T-helper 2 cell treated with Interferon-gamma antibody and Interleukin-4, amounts not matched to agents 5 μg/mL and 100 μg/mL, for 36 hours (primary cell): ENCODE results near the gene COL4A1.

Experiments used
- DNase-seq: peaks from one replicate; pipeline ENCODE4 v3.0.0; 2021; ENCODE audit warnings: low spot score
- H3K27ac Mint-ChIP-seq: one replicate; pipeline ENCODE4 v1.8.0; 2021; ENCODE audit warnings: mild to moderate bottlenecking, mixed read lengths
- H3K27me3 Mint-ChIP-seq: one replicate; pipeline ENCODE4 v1.8.0; 2021; ENCODE audit warnings: low read depth, mixed read lengths
- H3K36me3 Mint-ChIP-seq: one replicate; pipeline ENCODE4 v1.8.0; 2021; ENCODE audit warnings: low read depth, mixed read lengths
- H3K4me1 Mint-ChIP-seq: one replicate; pipeline ENCODE4 v1.8.0; 2021; ENCODE audit warnings: low read depth, mixed read lengths
- H3K4me3 Mint-ChIP-seq: one replicate; pipeline ENCODE4 v1.8.0; 2022; ENCODE audit warnings: mild to moderate bottlenecking, moderate library complexity, mixed read lengths
- H3K9me3 Mint-ChIP-seq: one replicate; pipeline ENCODE4 v1.8.0; 2021; ENCODE audit warnings: mixed read lengths

Gene COL4A1

GRCh38 chr13:110304256-110304655, 2.7 kb downstream of the COL4A1 start:
- Mint-ChIP-seq H3K36me3 (no peaks in the 10 kb centered on the region), H3K27ac (no peak overlapping the region), H3K27me3 (peaks cover 75% of the 10 kb centered on the region), H3K9me3 (no peaks in the 10 kb centered on the region), H3K4me1 (peaks cover 2% of the 10 kb centered on the region), H3K4me3 (no peak overlapping the region)
- no peak for DNase-seq

GRCh38 chr13:110303644-110304043, 3.3 kb downstream of the COL4A1 start:
- Mint-ChIP-seq H3K36me3 (no peaks in the 10 kb centered on the region), H3K27ac (no peak overlapping the region), H3K4me3 (no peak overlapping the region), H3K4me1 (peaks cover 5% of the 10 kb centered on the region), H3K27me3 (peaks cover 73% of the 10 kb centered on the region), H3K9me3 (no peaks in the 10 kb centered on the region)
- DNase-seq: no peak

- Mint-ChIP-seq H3K27me3 (peaks cover 73% of the 10 kb centered on the region), H3K4me3 (no peak overlapping the region), H3K27ac (no peak overlapping the region), H3K36me3 (no peaks in the 10 kb centered on the region), H3K4me1 (peaks cover 8% of the 10 kb centered on the region), H3K9me3 (no peaks in the 10 kb centered on the region)
- DNase-seq: no peak
Observed at GRCh38 chr13:110302997-110303396, 4.0 kb downstream of the COL4A1 start.

GRCh38 chr13:110301606-110302553, 5.1 kb downstream of the COL4A1 start:
- Mint-ChIP-seq H3K27me3 (peaks cover 76% of the 10 kb centered on the region), H3K9me3 (no peaks in the 10 kb centered on the region), H3K4me1 (peaks cover 8% of the 10 kb centered on the region), H3K27ac (no peak overlapping the region), H3K4me3 (no peak overlapping the region), H3K36me3 (no peaks in the 10 kb centered on the region)
- no peak for DNase-seq

GRCh38 chr13:110301083-110301482, 5.9 kb downstream of the COL4A1 start:
- H3K4me3 Mint-ChIP-seq: no peak overlapping the region
- no peaks in the 10 kb centered on the region for H3K36me3 Mint-ChIP-seq
- no peaks in the 10 kb centered on the region for H3K9me3 Mint-ChIP-seq
- peaks cover 8% of the 10 kb centered on the region for H3K4me1 Mint-ChIP-seq
- no peak overlapping the region for H3K27ac Mint-ChIP-seq
- DNase-seq: no peak
- peaks cover 83% of the 10 kb centered on the region for H3K27me3 Mint-ChIP-seq

GRCh38 chr13:110300090-110300815, 6.7 kb downstream of the COL4A1 start:
- no peak overlapping the region for H3K27ac Mint-ChIP-seq
- H3K27me3 Mint-ChIP-seq: peaks cover 80% of the 10 kb centered on the region
- H3K4me3 Mint-ChIP-seq: no peak overlapping the region

GRCh38 chr13:110299283-110299840, 7.6 kb downstream of the COL4A1 start:
- no peaks in the 10 kb centered on the region for H3K9me3 Mint-ChIP-seq
- no peaks in the 10 kb centered on the region for H3K36me3 Mint-ChIP-seq
- H3K27me3 Mint-ChIP-seq: peaks cover 75% of the 10 kb centered on the region
- no peak overlapping the region for H3K27ac Mint-ChIP-seq
- no peak for DNase-seq
- no peak overlapping the region for H3K4me3 Mint-ChIP-seq
- peaks cover 6% of the 10 kb centered on the region for H3K4me1 Mint-ChIP-seq

More at GRCh38 chr13:110300090-110300815, 6.7 kb downstream of the COL4A1 start:
- no peaks in the 10 kb centered on the region for H3K9me3 Mint-ChIP-seq
- H3K36me3 Mint-ChIP-seq: no peaks in the 10 kb centered on the region
- peaks cover 6% of the 10 kb centered on the region for H3K4me1 Mint-ChIP-seq
- DNase-seq: no peak

- Mint-ChIP-seq H3K4me1 (peaks cover 6% of the 10 kb centered on the region), H3K9me3 (no peaks in the 10 kb centered on the region), H3K4me3 (peak overlapping the region; percentile 14), H3K36me3 (no peaks in the 10 kb centered on the region), H3K27me3 (peaks cover 68% of the 10 kb centered on the region), H3K27ac (no peak overlapping the region)
- DNase-seq: peak; percentile 46
Observed at GRCh38 chr13:110298505-110299282, 8.3 kb downstream of the COL4A1 start.

- no peaks in the 10 kb centered on the region for H3K9me3 Mint-ChIP-seq
- no peak overlapping the region for H3K4me3 Mint-ChIP-seq
- H3K4me1 Mint-ChIP-seq: peaks cover 6% of the 10 kb centered on the region
- no peaks in the 10 kb centered on the region for H3K36me3 Mint-ChIP-seq
- no peak overlapping the region for H3K27ac Mint-ChIP-seq
- DNase-seq: no peak
- peaks cover 61% of the 10 kb centered on the region for H3K27me3 Mint-ChIP-seq
Observed at GRCh38 chr13:110297766-110298504, 9.0 kb downstream of the COL4A1 start.

GRCh38 chr13:110297011-110297410, 9.9 kb downstream of the COL4A1 start:
- Mint-ChIP-seq H3K4me1 (peaks cover 6% of the 10 kb centered on the region), H3K27ac (no peak overlapping the region), H3K9me3 (no peaks in the 10 kb centered on the region), H3K27me3 (peaks cover 52% of the 10 kb centered on the region), H3K4me3 (no peak overlapping the region), H3K36me3 (no peaks in the 10 kb centered on the region)
- DNase-seq: no peak

- peaks cover 6% of the 10 kb centered on the region for H3K4me1 Mint-ChIP-seq
- no peak overlapping the region for H3K27ac Mint-ChIP-seq
- no peaks in the 10 kb centered on the region for H3K36me3 Mint-ChIP-seq
- H3K9me3 Mint-ChIP-seq: no peaks in the 10 kb centered on the region
- peaks cover 38% of the 10 kb centered on the region for H3K27me3 Mint-ChIP-seq
- no peak overlapping the region for H3K4me3 Mint-ChIP-seq
- DNase-seq: no peak
Observed at GRCh38 chr13:110294622-110295021, 12.3 kb downstream of the COL4A1 start.

GRCh38 chr13:110294146-110294545, 12.8 kb downstream of the COL4A1 start:
- Mint-ChIP-seq H3K27ac (no peak overlapping the region), H3K4me3 (no peak overlapping the region), H3K4me1 (peaks cover 6% of the 10 kb centered on the region), H3K9me3 (no peaks in the 10 kb centered on the region), H3K27me3 (peaks cover 34% of the 10 kb centered on the region), H3K36me3 (no peaks in the 10 kb centered on the region)
- no peak for DNase-seq

- Mint-ChIP-seq H3K27ac (no peak overlapping the region), H3K36me3 (no peaks in the 10 kb centered on the region), H3K4me1 (peaks cover 3% of the 10 kb centered on the region), H3K27me3 (peaks cover 30% of the 10 kb centered on the region), H3K9me3 (no peaks in the 10 kb centered on the region), H3K4me3 (no peak overlapping the region)
- no peak for DNase-seq
Observed at GRCh38 chr13:110293649-110294048, 13.3 kb downstream of the COL4A1 start.
